GM12873 (cell line): ENCODE data around the gene HAUS8.

ENCODE experiments used
- TF ChIP-seq, protein P1 (sequence below): IDR thresholded peaks from 2 replicates; pipeline ENCODE4 v1.5.1; 2012; ENCODE audit warnings: low read depth, mild to moderate bottlenecking, moderate library complexity, low read length, control low read depth; ENCODE audit not compliant: insufficient read depth; ENCODE audit errors: missing control alignments

The HAUS8 gene

DNA sequence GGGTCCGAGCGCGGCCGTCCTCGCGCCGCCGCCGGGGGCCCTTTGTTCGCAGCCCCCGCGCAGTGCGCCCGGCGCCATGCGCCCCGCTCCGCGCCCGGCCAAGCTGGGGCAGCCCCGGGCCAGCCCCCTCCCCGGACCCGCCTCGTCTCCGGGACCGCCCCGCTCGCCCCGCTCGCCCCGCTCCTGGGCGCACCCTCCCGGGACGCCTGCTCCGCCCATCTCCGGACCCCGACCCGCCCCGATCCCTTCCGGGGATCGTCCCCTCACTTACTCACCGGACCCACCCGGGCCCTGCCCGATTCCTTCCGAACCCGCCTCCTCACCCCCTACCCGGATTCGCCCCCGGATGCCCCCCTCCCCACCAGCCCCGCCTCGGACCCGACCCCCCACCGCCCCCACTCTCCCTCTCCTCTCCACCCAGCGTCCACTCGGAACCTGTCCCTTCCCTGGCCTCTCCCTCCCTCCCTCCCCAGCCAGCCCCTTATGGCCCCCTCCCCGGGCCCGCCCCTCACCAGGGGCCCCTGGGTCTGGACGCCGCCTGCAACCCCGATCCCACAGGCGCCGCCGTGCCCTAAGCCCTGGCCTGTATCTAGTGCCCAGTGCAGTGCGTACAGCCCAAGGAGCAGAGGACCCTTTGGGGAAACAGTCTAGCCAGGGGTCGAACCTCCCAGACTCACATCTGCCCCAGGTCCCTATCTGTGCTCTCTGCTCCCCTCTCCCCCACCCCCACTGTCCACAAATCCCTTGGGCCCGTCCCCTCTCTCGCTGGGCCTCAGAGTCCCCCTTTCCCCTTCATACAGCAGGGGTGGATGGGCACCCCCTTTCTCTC lies 48.3 kb downstream of the HAUS8 start, which contains the start of gene CPAMD8:
CPAMD8 (minus strand) TSS at position 105 of the 829 bp plus-strand sequence. CDS start 168 bp downstream, outside the sequence.
- TF ChIP-seq, protein P1, sequence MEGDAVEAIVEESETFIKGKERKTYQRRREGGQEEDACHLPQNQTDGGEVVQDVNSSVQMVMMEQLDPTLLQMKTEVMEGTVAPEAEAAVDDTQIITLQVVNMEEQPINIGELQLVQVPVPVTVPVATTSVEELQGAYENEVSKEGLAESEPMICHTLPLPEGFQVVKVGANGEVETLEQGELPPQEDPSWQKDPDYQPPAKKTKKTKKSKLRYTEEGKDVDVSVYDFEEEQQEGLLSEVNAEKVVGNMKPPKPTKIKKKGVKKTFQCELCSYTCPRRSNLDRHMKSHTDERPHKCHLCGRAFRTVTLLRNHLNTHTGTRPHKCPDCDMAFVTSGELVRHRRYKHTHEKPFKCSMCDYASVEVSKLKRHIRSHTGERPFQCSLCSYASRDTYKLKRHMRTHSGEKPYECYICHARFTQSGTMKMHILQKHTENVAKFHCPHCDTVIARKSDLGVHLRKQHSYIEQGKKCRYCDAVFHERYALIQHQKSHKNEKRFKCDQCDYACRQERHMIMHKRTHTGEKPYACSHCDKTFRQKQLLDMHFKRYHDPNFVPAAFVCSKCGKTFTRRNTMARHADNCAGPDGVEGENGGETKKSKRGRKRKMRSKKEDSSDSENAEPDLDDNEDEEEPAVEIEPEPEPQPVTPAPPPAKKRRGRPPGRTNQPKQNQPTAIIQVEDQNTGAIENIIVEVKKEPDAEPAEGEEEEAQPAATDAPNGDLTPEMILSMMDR: no peak

DNA sequence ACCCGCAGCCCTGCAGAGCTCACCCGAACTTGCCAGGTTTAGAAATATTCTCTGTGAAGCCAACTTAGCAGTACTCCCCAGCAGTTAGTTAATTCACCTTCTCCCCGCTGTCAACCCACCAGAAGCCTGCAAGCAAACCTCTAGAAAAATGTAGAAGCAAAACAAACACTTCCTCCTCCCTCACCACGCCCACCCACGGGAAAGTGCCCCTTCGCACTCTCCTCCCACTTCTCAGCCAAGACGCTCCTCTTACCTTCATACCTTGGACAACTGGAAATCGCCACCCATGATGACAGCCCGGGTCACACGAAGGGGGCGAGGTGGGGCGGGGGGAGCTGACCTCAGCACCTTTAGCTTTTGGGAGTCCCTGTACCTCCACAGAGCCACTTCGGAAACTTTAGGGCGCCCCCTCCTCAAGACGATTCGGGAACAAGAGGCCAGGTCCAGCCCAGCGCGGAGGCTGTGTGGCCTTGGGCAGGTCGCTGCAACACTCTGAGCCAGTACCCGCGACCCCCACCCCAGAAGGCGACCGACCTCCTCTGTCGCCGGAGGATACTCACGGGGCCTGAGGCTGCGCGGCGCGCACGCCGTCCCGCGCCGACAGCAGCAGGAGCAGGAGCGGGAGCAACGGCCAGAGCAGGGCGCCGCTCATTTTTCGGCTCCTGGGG lies 49.1 kb downstream of the HAUS8 start:
- TF ChIP-seq, protein P1: no peak

DNA sequence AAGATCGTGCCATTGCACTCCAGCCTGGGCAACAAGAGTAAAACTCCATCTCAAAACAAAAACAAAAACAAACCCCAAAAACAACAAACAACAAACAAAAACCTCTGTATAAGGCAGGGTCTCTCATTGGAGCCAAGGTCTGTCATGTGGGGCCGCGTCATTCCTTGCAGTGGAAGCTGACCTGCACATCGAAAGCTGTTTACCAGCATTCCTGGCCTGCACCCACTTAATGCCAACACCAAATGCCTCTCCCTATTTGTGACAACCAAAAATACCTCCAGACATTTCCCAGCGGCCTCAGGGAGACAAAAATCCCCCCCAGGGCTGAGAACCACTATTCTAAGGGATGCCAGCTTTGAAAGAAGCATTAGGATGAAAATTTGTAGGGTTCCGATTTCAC lies 49.9 kb downstream of the HAUS8 start:
- TF ChIP-seq, protein P1: no peak

DNA sequence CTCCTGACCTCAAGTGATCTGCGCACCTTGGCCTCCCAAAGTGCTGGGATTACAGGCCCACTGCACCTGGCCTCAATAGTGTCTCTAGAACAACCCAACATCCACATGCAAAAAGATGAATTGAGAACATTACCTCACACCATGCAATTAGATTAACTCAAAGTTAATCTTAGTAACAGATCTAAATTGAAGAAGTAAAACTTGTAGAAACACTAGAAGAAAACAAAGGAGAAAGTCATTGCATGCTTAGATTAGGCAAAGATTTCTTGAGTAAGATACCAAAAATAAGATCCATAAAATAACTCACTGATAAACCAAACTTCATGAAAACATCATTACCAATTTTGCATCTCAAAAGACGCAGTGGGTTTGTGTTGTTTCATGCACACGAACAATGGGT lies 51.4 kb downstream of the HAUS8 start:
- TF ChIP-seq, protein P1: no peak

DNA sequence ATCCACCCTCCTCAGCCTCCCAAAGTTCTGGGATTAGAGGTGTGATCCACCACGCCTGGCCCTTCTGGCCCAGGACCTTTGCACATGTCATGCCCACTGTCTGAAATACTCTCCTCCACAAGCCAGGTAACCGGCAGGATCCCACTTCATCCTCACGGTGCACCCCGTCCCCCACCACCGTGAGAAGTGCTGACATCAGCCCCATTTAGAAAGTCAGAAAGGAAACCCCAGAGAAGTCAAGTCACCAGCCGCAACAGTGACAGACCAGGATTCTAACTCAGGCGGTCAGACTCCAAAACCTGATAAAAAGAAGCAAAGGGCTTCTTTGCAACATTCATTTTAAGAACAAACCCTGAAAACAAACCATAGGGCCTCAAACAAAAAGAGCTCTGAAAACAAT lies 52.5 kb downstream of the HAUS8 start:
- TF ChIP-seq, protein P1: no peak

DNA sequence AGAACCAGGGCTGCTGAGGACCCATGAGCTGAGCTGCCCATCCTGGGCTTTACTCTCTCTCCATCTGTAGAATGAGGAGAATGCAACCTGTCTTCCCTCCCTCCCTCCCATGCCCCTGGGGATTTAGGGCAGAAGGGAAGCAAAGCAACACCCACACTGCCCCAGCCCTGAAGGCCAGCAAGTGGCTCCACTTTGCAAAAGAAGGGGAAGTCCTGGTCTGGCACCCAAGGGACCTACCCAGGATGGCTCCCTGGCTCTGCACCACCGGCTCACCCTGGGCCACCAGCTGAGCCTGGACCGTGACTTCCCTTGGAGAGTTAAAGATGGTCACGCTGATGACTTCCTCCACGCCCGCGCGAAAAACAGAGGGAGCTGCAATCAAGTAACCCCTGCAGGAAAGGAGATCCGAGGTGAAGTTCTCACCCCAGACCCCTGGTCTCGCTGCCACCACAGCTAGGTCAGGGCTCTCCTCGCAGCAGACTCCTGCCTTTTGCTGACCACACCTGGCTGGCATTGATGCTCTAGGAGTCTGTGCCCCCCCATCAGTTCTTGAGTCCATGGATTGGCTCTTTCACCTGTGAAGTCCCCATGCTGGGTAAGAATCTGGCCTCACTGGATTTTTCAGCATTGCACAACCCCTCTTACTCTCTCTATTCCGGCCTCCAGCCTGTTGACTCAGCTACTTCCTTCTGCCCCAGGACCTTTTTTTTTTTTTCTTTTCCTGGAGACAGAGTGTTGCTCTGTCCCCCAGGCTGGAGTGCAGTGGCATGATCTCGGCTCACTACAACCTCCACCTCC lies 53.3 kb downstream of the HAUS8 start:
- TF ChIP-seq, protein P1: no peak

DNA sequence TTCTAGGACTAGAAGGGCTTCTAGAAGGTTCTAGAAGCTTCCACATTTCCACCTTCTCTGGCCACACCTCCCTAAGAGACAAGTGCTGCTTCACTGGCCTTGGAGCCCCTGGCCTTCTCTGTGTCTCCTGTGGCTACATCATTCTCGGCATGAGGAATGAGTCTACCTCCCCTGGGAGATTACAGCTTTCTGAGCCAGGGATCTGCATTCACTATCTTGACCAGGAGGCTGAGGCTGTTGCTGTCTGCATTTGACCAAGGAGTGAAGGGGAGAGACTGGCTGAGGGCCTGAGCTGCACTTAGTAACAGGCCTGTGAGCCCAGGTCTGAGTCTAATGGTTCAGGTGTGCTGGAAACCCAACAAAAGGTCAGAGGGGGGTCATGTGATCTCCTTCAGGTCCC lies 53.9 kb downstream of the HAUS8 start:
- TF ChIP-seq, protein P1: no peak
